ENCODE measurements around the gene NT5C2.

Gene NT5C2

DNA sequence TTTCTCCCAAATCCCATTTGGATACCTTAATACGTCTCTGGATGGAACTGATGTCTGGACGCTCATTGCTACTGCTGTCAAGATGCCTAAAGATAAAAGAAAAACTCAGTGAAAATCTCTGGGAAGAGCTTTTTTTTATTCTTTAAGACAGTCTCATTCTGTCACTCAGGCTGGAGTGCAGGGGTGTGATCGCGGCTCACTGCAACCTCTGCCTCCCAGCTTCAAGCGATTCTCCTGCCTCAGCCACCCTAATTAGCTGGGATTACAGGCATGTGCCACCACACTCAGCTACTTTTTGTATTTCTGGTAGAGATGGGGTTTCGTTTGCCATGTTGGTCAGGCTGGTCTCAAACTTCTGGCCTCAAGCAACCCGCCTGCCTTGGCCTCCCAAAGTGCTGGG is 102.2 kb downstream of the NT5C2 start:
- DNase-seq (ENCODE audit: low read depth) = no peak
- no peak overlapping the region for H3K4me3 ChIP-seq (ENCODE audit: low read depth, low read length)
- TF ChIP-seq, protein P1, sequence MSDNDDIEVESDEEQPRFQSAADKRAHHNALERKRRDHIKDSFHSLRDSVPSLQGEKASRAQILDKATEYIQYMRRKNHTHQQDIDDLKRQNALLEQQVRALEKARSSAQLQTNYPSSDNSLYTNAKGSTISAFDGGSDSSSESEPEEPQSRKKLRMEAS (IDR thresholded peaks at IDR 0.05; ENCODE audit: low read depth, low read length) = no peak
- TF ChIP-seq, protein P2, sequence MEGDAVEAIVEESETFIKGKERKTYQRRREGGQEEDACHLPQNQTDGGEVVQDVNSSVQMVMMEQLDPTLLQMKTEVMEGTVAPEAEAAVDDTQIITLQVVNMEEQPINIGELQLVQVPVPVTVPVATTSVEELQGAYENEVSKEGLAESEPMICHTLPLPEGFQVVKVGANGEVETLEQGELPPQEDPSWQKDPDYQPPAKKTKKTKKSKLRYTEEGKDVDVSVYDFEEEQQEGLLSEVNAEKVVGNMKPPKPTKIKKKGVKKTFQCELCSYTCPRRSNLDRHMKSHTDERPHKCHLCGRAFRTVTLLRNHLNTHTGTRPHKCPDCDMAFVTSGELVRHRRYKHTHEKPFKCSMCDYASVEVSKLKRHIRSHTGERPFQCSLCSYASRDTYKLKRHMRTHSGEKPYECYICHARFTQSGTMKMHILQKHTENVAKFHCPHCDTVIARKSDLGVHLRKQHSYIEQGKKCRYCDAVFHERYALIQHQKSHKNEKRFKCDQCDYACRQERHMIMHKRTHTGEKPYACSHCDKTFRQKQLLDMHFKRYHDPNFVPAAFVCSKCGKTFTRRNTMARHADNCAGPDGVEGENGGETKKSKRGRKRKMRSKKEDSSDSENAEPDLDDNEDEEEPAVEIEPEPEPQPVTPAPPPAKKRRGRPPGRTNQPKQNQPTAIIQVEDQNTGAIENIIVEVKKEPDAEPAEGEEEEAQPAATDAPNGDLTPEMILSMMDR (IDR thresholded peaks at IDR 0.05; ENCODE audit: low read depth, low read length) = no peak
- no peak for TF ChIP-seq POLR2A (IDR thresholded peaks at IDR 0.05; ENCODE audit: extremely low read depth, insufficient read length)
- no peak for TF ChIP-seq MYC (IDR thresholded peaks at IDR 0.05; ENCODE audit: low read depth, low read length)

DNA sequence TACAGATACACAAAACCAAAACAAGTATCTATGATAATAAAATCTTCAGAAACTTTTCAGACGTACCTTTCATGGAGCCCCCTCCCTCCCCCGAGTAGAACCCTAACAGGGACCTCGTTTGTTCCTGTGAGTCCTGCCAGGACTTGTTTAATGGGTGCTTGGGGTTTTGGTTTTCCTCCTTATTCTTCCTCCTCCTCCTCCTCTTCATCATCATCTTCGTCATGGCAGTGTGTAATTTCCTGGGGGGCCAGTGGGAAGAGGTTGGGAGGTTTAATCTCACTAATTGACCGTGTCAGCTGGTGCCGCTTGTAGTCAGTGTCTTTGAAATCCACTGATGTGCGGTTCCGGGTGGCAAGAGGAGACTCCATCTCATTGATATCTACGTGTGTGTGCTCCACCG is 103.6 kb downstream of the NT5C2 start:
- DNase-seq (ENCODE audit: low read depth) = no peak
- TF ChIP-seq POLR2A (IDR thresholded peaks at IDR 0.05; ENCODE audit: extremely low read depth, insufficient read length) (no peak), MYC (IDR thresholded peaks at IDR 0.05; ENCODE audit: low read depth, low read length) (no peak)
- TF ChIP-seq, protein P2 (IDR thresholded peaks at IDR 0.05; ENCODE audit: low read depth, low read length) = no peak
- TF ChIP-seq, protein P1 (IDR thresholded peaks at IDR 0.05; ENCODE audit: low read depth, low read length) = no peak
- no peak overlapping the region for H3K4me3 ChIP-seq (ENCODE audit: low read depth, low read length)

DNA sequence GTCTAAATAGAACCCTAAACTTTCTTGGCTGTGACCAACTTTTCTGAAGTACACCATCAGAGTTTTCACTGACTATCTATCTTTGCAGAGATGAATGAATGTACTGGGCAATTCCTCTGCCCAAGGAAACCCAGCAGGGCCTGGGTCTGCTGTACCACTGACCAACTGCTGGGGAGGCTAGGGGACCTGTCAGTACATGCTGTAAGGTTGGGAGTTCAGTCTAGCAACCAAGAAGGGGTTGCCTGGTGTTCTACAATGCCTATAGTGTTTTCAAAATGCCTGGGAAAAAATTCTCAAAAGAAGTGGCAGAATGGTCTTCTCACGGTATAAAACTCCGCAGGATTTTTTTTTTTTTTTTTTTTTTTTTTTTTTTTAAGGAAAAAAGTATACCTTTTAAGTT is 106.3 kb downstream of the NT5C2 start:
- no peak for DNase-seq (ENCODE audit: low read depth)
- TF ChIP-seq, protein P2 (IDR thresholded peaks at IDR 0.05; ENCODE audit: low read depth, low read length) = no peak
- TF ChIP-seq MYC (IDR thresholded peaks at IDR 0.05; ENCODE audit: low read depth, low read length) (no peak), POLR2A (IDR thresholded peaks at IDR 0.05; ENCODE audit: extremely low read depth, insufficient read length) (no peak)
- TF ChIP-seq, protein P1 (IDR thresholded peaks at IDR 0.05; ENCODE audit: low read depth, low read length) = no peak
- no peak overlapping the region for H3K4me3 ChIP-seq (ENCODE audit: low read depth, low read length)

DNA sequence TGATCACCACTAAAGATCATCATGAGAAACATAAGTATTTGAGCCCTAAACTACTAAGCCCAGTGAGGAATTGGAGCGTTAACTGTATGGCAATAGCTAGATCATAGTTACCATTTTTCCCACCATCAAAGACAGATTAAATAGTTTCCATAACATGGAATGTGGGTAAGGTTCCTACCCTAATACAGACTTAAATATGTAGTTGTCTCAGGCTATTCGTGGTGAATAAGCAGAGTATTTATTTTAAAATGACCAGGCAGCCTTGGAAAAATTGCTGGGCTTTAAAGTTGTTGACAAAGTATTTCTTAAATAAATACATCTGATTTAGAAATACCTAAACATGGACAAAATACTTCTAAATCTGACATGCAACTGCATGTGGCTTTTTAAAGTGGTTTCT is 106.8 kb downstream of the NT5C2 start:
- H3K4me3 ChIP-seq (ENCODE audit: low read depth, low read length) = no peak overlapping the region
- TF ChIP-seq, protein P1 (IDR thresholded peaks at IDR 0.05; ENCODE audit: low read depth, low read length) = no peak
- no peak for TF ChIP-seq MYC (IDR thresholded peaks at IDR 0.05; ENCODE audit: low read depth, low read length)
- TF ChIP-seq, protein P2 (IDR thresholded peaks at IDR 0.05; ENCODE audit: low read depth, low read length) = no peak
- TF ChIP-seq POLR2A (IDR thresholded peaks at IDR 0.05; ENCODE audit: extremely low read depth, insufficient read length) = no peak
- DNase-seq (ENCODE audit: low read depth) = no peak

DNA sequence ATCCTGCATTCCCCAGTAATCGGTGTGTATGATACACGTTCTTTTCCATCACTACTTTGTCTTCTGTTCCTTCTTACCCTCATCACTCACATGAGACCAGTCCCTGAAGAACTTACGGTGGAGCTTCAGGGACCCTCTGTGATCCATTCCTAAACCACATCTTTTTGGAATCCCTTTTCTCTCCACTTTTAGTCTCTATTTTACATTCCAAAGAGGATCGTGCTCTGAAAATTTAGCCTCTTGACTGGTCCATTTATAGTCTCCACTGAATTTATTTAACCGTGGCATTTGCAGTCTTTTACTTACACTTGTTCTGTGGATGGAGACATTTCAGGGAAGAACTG is 109.1 kb downstream of the NT5C2 start:
- TF ChIP-seq, protein P1 (IDR thresholded peaks at IDR 0.05; ENCODE audit: low read depth, low read length) = no peak
- TF ChIP-seq MYC (IDR thresholded peaks at IDR 0.05; ENCODE audit: low read depth, low read length) = no peak
- TF ChIP-seq POLR2A (IDR thresholded peaks at IDR 0.05; ENCODE audit: extremely low read depth, insufficient read length) = no peak
- TF ChIP-seq, protein P2 (IDR thresholded peaks at IDR 0.05; ENCODE audit: low read depth, low read length) = no peak
- DNase-seq (ENCODE audit: low read depth) = no peak
- H3K4me3 ChIP-seq (ENCODE audit: low read depth, low read length) = no peak overlapping the region

Data from NB4 (cell line).